Body of pancreas (tissue), 4 donors: ENCODE results near the gene CYP8B1.

Experiments
- POLR2A ChIP-seq, 3 donors: fragments of 450-650 bp; IDR thresholded peaks; one replicate each; pipeline ENCODE4 v1.6.1; 2016; ENCODE audit warnings: antibody characterized with exemption in 3 of 3, mild to moderate bottlenecking in 2 of 3
- TF ChIP-seq, protein P1 (sequence below), 7 experiments: fragments of 450-650 bp in 4 of 7; fragments of 200-600 bp in 3 of 7; sonication (generic) in 3 of 7; IDR thresholded peaks; one replicate each; pipeline ENCODE4 v1.5.1; 2016 to 2019; ENCODE audit warnings: antibody characterized with exemption in 7 of 7

DNA sequence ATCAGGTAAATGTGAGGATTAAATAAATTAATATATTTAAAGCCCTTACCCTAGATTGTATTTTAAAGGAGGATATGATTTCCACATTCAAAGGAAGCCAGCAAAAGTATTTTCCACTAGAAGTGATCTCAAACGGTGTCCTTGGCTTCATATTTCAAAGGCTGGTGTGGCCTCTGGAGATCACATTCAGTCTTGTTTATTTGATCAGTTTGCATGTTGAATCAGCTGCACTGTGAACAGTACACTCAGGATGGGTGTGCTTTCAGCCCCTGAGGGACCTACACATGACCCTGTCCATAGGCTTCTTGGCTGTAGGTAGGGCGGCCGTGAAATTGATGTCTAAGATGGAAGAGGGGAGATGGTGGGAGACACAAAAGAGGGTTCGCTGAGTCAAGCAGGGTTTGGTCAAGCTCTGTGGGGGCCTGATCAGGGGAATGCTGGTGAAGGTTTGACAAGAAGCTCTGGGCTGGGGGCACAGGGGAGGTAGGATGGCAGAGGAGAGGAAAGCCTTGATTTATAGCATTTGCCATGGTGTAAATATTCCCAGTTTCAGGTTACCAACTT lies 21.9 kb downstream of the CYP8B1 start:
- TF ChIP-seq, protein P1, sequence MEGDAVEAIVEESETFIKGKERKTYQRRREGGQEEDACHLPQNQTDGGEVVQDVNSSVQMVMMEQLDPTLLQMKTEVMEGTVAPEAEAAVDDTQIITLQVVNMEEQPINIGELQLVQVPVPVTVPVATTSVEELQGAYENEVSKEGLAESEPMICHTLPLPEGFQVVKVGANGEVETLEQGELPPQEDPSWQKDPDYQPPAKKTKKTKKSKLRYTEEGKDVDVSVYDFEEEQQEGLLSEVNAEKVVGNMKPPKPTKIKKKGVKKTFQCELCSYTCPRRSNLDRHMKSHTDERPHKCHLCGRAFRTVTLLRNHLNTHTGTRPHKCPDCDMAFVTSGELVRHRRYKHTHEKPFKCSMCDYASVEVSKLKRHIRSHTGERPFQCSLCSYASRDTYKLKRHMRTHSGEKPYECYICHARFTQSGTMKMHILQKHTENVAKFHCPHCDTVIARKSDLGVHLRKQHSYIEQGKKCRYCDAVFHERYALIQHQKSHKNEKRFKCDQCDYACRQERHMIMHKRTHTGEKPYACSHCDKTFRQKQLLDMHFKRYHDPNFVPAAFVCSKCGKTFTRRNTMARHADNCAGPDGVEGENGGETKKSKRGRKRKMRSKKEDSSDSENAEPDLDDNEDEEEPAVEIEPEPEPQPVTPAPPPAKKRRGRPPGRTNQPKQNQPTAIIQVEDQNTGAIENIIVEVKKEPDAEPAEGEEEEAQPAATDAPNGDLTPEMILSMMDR (IDR thresholded peaks at IDR 0.05) = no peak
- no peak for TF ChIP-seq POLR2A (IDR thresholded peaks at IDR 0.05)
